Activated CD8-positive, alpha-beta T cell treated with anti-CD3 and anti-CD28 coated beads, Interleukin-2, amount 10 ng/mL, durations not matched to agents 7 days and 5 days (primary cell): ENCODE measurements around the gene KCNMB1. TPM values are rescaled to one million over a fixed set of nuclear protein-coding genes. Genes with fewer than 3 reads are reported as not detected.

Source experiments
- ATAC-seq: fragments of 150-1000 bp; cut with Tn5 transposase; one replicate; pipeline ENCODE4 v1.10.0; 2021; ENCODE audit warnings: moderate library complexity
- CTCF ChIA-PET: fragments of 350-600 bp; sonication (Branson Sonifier 250); formaldehyde crosslinking; loops from one replicate; lab custom pipeline; 2021; ENCODE audit warnings: antibody characterized with exemption; lab: Charles Lee
- POLR2A ChIA-PET: fragments of 350-600 bp; sonication (Branson Sonifier 250); formaldehyde crosslinking; loops from one replicate; lab custom pipeline; 2021; ENCODE audit warnings: antibody characterized with exemption; lab: Charles Lee
- DNase-seq: peaks from one replicate; pipeline ENCODE4 v3.0.0-alpha.2; 2020
- H3K27ac Mint-ChIP-seq: one replicate; pipeline ENCODE4 v1.8.0; 2021; ENCODE audit warnings: mild to moderate bottlenecking, mixed read lengths
- H3K27me3 Mint-ChIP-seq: one replicate; pipeline ENCODE4 v1.8.0; 2021; ENCODE audit warnings: low read depth, mixed read lengths
- H3K36me3 Mint-ChIP-seq: one replicate; pipeline ENCODE4 v1.8.0; 2021; ENCODE audit warnings: low read depth, mixed read lengths
- H3K4me1 Mint-ChIP-seq: one replicate; pipeline ENCODE4 v1.8.0; 2021; ENCODE audit warnings: low read depth, mixed read lengths
- H3K4me3 Mint-ChIP-seq: one replicate; pipeline ENCODE4 v1.8.0; 2021; ENCODE audit warnings: mild to moderate bottlenecking, mixed read lengths
- H3K9me3 Mint-ChIP-seq: one replicate; pipeline ENCODE4 v1.8.0; 2022; ENCODE audit warnings: mixed read lengths; ENCODE audit not compliant: insufficient read depth
- total RNA-seq, 2 experiments: library from RNA; stranded (reverse); gene quantifications; one replicate each; pipeline ENCODE4 v1.2.3, GENCODE V29; 2021

Gene KCNMB1
- total RNA-seq, 2 experiments from 2014 or later: not detected

DNA sequence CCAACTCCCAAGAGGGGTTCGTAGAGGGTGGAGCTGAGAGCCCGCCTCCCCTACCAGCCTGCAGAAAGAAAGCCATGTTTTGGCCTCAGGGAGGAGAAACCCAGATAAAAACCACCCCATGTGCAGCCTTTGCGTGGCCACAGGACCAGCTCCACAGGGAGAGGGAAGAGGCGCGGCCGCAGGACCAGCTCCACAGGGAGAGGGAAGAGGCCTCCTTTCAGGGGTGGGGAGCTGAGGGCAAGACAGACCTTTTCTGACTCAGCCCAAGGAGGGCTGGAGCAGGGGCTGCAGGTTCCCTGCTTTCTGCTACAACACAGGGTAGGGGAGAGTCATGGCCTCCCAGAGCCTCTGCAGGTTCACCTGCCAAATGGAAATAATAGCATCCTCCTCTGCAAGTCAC is 37.6 kb upstream of the KCNMB1 start:
- Mint-ChIP-seq H3K27ac (no peak overlapping the region), H3K9me3 (no peaks in the 10 kb centered on the region), H3K27me3 (peaks cover 14% of the 10 kb centered on the region), H3K4me3 (no peak overlapping the region), H3K4me1 (no peaks in the 10 kb centered on the region), H3K36me3 (no peaks in the 10 kb centered on the region)
- ATAC-seq (no peak), DNase-seq (no peak)
- POLR2A ChIA-PET: interaction anchor here (0.6 kb wide), 1 partner anchor 146 kb away, joined by 3 read pairs; no protein-coding TSS in a partner anchor
- CTCF ChIA-PET: interaction anchor here (1.1 to 13.4 kb wide), 6 partner anchors 13 to 325 kb away, joined by 3 to 130 read pairs (median 5); no protein-coding TSS in a partner anchor

DNA sequence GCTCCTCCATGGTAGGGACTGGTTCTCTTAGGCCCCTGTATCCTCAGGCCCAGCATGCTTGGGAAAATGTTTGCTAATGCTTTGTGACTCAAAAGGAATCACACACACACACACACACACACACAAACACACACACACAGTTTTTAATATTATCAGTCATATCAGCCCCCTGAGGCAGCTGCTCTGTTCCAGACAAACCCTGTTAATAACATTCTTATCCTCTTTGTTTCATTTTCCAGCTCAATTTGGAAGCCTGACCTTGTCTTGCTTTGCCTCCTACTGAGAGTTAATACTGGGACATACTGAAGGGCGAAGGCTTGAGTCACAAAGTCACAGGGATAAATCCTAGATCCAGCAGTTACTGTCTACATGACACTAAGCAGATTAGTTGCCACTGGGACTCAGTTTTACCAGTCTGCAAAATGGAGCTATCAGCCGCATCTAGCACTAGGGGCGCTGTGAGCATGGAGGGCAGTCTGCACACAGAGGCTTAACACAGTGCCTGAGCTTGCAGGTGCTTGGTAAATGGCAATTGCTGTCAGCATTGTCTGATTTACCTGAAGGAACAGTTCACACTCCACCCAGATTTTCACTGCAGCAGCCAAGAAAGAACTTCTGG is 37.1 kb upstream of the KCNMB1 start:
- DNase-seq (no peak), ATAC-seq (no peak)
- H3K36me3 Mint-ChIP-seq: no peaks in the 10 kb centered on the region
- no peaks in the 10 kb centered on the region for H3K9me3 Mint-ChIP-seq
- H3K27ac Mint-ChIP-seq: no peak overlapping the region
- ChIA-PET POLR2A (no interaction called here), CTCF (interaction anchor here (1.1 to 13.4 kb wide), 7 partner anchors 9 to 324 kb away, joined by 3 to 130 read pairs (median 6); no protein-coding TSS in a partner anchor)
- peaks cover 14% of the 10 kb centered on the region for H3K27me3 Mint-ChIP-seq
- H3K4me3 Mint-ChIP-seq: no peak overlapping the region
- H3K4me1 Mint-ChIP-seq: no peaks in the 10 kb centered on the region

DNA sequence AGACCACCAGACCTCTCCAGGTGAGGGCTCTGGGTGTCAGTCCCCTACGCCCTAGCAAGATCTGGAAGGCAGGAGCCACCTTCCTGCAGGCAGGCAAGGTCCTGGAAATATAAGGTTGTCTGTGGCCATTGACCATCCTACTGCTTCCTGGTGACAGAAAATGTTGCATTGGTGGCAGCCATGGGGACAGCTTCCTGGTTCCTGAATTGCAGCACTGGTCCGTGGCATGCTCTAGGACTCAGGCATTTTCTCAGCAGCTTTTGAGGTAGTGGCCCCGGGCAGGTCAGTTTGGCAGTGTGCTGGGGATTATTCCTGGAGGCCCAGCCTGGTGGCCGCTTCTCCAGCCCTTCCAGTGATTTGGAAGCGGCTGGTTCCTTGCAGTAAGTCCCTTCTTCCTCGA is 36.6 kb upstream of the KCNMB1 start:
- no peaks in the 10 kb centered on the region for H3K36me3 Mint-ChIP-seq
- CTCF ChIA-PET: interaction anchor here (1.4 to 13.4 kb wide), 4 partner anchors 9 to 324 kb away, joined by 4 to 130 read pairs (median 8); no protein-coding TSS in a partner anchor
- POLR2A ChIA-PET: no interaction called here
- H3K4me3 Mint-ChIP-seq: no peak overlapping the region
- ATAC-seq (no peak), DNase-seq (no peak)
- H3K9me3 Mint-ChIP-seq: no peaks in the 10 kb centered on the region
- no peak overlapping the region for H3K27ac Mint-ChIP-seq
- no peaks in the 10 kb centered on the region for H3K4me1 Mint-ChIP-seq
- H3K27me3 Mint-ChIP-seq: peaks cover 14% of the 10 kb centered on the region

DNA sequence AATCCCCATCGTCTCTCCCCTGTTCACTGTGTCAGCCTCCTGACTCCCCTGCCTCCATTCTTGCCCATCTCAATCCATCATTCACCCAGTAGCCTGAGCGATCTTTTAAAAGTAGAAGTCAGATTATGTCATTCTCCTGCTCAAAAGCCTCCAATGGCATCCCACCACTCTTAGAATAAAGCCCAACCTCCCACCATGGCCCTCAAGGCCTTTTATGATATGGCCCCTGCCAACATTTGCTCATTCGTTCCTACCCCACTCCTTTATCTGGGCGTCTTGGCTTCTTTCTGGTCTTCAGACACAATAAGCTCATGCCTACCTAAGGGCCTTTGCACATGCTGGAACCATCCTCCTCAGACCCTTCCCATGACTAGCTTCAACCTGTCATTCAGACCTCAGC is 35.5 kb upstream of the KCNMB1 start:
- POLR2A ChIA-PET: no interaction called here

DNA sequence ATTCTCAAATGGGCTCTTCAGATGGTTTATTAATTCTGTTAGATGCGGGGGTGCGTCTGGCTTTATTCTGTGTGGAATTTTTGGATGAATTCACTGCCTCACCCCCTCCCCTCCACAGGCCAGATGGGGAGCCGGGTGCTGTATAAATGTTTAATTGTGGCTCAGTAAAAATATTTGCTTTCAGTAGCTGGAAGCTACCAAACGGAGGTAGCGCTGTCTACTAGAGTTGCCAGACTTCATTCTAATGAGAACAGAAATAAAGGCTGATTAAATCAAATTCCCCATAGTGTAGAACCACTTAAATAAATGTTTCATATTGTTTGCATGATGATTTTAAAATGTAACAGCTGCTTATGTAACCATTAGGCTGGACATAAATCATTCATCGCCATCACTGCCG is 34.5 kb upstream of the KCNMB1 start:
- H3K27me3 Mint-ChIP-seq: peaks cover 15% of the 10 kb centered on the region
- H3K9me3 Mint-ChIP-seq: no peaks in the 10 kb centered on the region
- no peak overlapping the region for H3K27ac Mint-ChIP-seq
- no peaks in the 10 kb centered on the region for H3K36me3 Mint-ChIP-seq
- ChIA-PET CTCF (interaction anchor here (0.6 to 13.4 kb wide), 3 partner anchors 11 to 203 kb away, joined by 3 to 130 read pairs (median 9); no protein-coding TSS in a partner anchor), POLR2A (interaction anchor here (0.7 kb wide), 1 partner anchor 183 kb away, joined by 3 read pairs; no protein-coding TSS in a partner anchor)
- no peak for ATAC-seq
- no peaks in the 10 kb centered on the region for H3K4me1 Mint-ChIP-seq
- no peak overlapping the region for H3K4me3 Mint-ChIP-seq
- DNase-seq: no peak

More for the DNA sequence above, 35.5 kb upstream of the KCNMB1 start:
- H3K4me3 Mint-ChIP-seq: no peak overlapping the region
- H3K27ac Mint-ChIP-seq: no peak overlapping the region
- H3K4me1 Mint-ChIP-seq: no peaks in the 10 kb centered on the region
- CTCF ChIA-PET: interaction anchor here (2.3 to 13.4 kb wide), 2 partner anchors 10 to 198 kb away, joined by 9 to 130 read pairs; no protein-coding TSS in a partner anchor
- peaks cover 12% of the 10 kb centered on the region for H3K27me3 Mint-ChIP-seq
- H3K36me3 Mint-ChIP-seq: no peaks in the 10 kb centered on the region
- no peaks in the 10 kb centered on the region for H3K9me3 Mint-ChIP-seq
- DNase-seq (no peak), ATAC-seq (no peak)

DNA sequence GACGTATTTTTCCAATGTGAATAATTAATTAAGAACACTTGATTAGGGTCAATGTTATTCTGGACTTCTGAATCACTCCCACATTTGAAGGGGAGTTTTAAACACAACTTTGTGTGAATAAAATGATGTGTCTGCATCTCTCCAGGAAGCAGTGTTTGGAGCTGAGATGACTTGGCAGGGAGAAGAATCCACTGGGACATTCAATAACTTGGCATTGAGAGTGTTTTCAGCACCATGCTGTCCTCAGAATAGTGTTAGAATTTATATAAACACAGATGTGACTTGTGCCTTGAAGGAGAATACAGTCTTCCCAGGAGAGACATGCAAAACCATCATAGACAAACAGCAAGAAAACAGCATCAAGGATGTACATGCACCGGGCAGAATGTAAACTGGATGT is 32.7 kb upstream of the KCNMB1 start:
- no peaks in the 10 kb centered on the region for H3K36me3 Mint-ChIP-seq
- H3K4me3 Mint-ChIP-seq: no peak overlapping the region
- ChIA-PET CTCF (interaction anchor here (0.8 to 13.4 kb wide), 12 partner anchors 11 to 203 kb away, joined by 3 to 130 read pairs (median 6); no protein-coding TSS in a partner anchor), POLR2A (no interaction called here)
- ATAC-seq (no peak), DNase-seq (no peak)
- no peak overlapping the region for H3K27ac Mint-ChIP-seq
- peaks cover 3% of the 10 kb centered on the region for H3K4me1 Mint-ChIP-seq
- H3K27me3 Mint-ChIP-seq: peaks cover 19% of the 10 kb centered on the region
- no peaks in the 10 kb centered on the region for H3K9me3 Mint-ChIP-seq

DNA sequence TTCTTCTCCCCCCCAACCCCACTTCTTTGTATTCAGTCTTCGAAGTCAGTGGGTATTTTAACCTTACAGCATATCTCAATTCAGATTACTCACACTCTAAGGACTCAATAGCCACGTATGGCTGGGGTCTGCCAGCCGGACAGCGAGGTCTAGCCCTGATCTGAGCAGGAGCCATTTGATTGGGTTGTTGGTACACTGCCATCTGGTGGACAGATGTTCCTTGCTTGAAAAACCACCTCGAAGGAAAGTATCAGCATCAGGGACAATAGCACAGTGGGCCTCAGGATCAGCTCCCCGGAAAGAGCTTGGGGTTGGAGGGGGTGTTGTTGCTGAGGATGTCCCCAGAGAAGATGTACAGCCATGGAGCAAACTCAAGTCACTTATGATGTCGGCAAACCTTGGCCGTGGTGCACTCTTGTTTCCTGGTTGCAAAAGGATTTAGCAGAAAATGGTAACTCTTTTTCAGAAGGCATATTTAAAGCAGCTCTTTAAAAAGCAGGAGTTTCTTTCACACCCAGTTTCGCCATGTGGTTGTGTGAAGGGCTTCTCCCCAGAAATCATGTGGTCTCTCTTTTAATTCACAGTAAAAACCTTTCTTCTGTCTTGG is 31.7 kb upstream of the KCNMB1 start:
- POLR2A ChIA-PET: no interaction called here
- H3K4me3 Mint-ChIP-seq: no peak overlapping the region
- CTCF ChIA-PET: interaction anchor here (0.8 to 13.4 kb wide), 21 partner anchors 11 to 322 kb away, joined by 3 to 130 read pairs (median 4); no protein-coding TSS in a partner anchor
- H3K9me3 Mint-ChIP-seq: no peaks in the 10 kb centered on the region
- H3K27ac Mint-ChIP-seq: no peak overlapping the region
- peaks cover 7% of the 10 kb centered on the region for H3K4me1 Mint-ChIP-seq
- peaks cover 19% of the 10 kb centered on the region for H3K27me3 Mint-ChIP-seq
- ATAC-seq (peak; percentile 68), DNase-seq (peak; percentile 69)
- H3K36me3 Mint-ChIP-seq: no peaks in the 10 kb centered on the region

DNA sequence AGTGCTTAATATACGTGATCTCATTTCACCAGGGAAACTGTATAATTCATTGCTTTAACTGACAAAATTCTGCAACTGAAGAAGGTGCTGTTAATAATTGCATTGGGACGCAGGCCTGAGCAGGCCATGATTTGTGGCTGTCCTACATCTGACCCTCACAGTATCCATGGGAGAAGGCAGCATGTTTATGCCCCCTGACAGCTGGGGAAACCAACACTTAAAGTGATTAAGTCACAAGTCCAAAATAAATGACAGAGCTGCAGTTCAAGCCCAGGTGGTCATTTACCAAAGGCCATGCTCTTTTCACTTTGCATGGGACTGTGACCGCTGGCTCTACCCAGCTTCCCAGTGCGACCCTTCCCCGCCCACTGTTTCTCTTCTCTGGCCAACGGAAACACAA is 30.5 kb upstream of the KCNMB1 start:
- CTCF ChIA-PET: interaction anchor here (1.0 to 13.4 kb wide), 7 partner anchors 9 to 319 kb away, joined by 3 to 130 read pairs (median 4); no protein-coding TSS in a partner anchor
- peaks cover 19% of the 10 kb centered on the region for H3K27me3 Mint-ChIP-seq
- H3K27ac Mint-ChIP-seq: no peak overlapping the region
- no peaks in the 10 kb centered on the region for H3K36me3 Mint-ChIP-seq
- H3K9me3 Mint-ChIP-seq: no peaks in the 10 kb centered on the region
- ATAC-seq (no peak), DNase-seq (no peak)
- no peak overlapping the region for H3K4me3 Mint-ChIP-seq
- POLR2A ChIA-PET: interaction anchor here (0.6 kb wide), 1 partner anchor 334 kb away, joined by 3 read pairs; no protein-coding TSS in a partner anchor
- peaks cover 7% of the 10 kb centered on the region for H3K4me1 Mint-ChIP-seq

DNA sequence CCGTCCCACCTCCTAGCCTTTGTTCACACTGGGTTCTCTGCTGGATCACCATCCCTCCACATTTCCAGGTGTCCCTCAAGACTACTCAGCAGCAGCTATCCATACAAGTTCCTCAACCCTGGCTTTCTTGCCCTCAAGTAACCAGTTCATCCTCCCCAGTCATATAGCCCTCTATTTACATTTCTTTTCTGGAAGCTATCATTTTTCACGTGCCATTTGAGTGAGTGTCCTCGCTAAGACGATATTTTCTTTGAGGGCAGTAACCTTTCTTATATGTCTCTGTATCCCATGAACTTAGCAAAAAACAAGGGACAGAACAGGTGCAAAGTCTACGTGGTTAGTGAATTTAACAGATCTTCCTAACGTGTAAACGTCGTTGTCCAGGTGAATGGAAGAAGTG is 29.6 kb upstream of the KCNMB1 start:
- Mint-ChIP-seq H3K36me3 (no peaks in the 10 kb centered on the region), H3K27ac (no peak overlapping the region), H3K4me3 (no peak overlapping the region), H3K9me3 (no peaks in the 10 kb centered on the region), H3K27me3 (peaks cover 19% of the 10 kb centered on the region), H3K4me1 (peaks cover 7% of the 10 kb centered on the region)
- ATAC-seq (no peak), DNase-seq (no peak)
- CTCF ChIA-PET: interaction anchor here (1.0 to 13.4 kb wide), 6 partner anchors 15 to 318 kb away, joined by 3 to 130 read pairs (median 4); no protein-coding TSS in a partner anchor
- POLR2A ChIA-PET: no interaction called here

DNA sequence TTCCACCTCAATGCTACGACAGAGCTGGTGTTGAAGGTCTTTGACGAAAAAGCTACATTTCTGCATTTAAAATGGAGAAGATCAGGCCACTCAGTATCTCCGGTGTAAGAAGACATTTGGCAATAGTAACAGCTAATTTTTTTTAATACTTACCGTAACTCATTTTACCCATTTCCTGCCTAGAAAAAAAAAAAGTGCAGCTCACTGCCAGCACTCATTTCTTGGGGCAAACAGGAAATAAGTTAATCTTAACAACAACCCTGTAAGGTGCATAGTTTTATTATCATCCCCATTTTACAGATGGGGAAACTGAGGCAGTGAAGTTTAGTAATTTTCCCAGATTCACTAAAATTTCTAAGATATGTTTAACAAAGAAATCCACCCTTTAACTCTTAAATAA is 27.4 kb upstream of the KCNMB1 start:
- POLR2A ChIA-PET: interaction anchor here (0.9 kb wide), 1 partner anchor 121 kb away, joined by 3 read pairs; no protein-coding TSS in a partner anchor
- peaks cover 7% of the 10 kb centered on the region for H3K4me1 Mint-ChIP-seq

DNA sequence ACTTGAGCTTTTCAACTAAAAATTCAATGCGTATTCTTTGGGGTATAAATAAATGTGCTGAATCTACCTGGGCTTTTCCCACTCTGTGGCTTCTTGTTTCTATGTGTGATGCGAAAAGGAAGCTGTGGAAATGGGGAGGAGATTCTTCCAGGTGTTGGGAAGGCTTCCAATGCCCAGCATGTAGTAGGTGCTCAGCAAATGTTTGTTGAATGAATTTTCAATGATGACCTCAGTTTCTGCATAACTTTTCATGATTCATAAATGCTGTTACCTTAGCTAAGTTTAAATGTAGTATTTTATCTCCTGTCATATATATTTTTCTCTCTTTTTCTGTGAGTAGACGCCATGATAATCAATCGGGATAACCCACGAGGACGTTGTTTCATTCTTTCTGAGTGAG is 25.6 kb upstream of the KCNMB1 start:
- ChIA-PET POLR2A (no interaction called here), CTCF (interaction anchor here (0.8 to 1.8 kb wide), 4 partner anchors 76 to 192 kb away, joined by 3 to 6 read pairs (median 3); no protein-coding TSS in a partner anchor)
- H3K36me3 Mint-ChIP-seq: no peaks in the 10 kb centered on the region

More for the DNA sequence above, 27.4 kb upstream of the KCNMB1 start:
- H3K27me3 Mint-ChIP-seq: peaks cover 10% of the 10 kb centered on the region
- no peak for ATAC-seq
- no peaks in the 10 kb centered on the region for H3K9me3 Mint-ChIP-seq
- no peak overlapping the region for H3K4me3 Mint-ChIP-seq
- DNase-seq: no peak
- no peaks in the 10 kb centered on the region for H3K36me3 Mint-ChIP-seq
- no peak overlapping the region for H3K27ac Mint-ChIP-seq
- CTCF ChIA-PET: interaction anchor here (0.7 to 13.4 kb wide), 3 partner anchors 18 to 190 kb away, joined by 3 to 130 read pairs (median 6); no protein-coding TSS in a partner anchor

More for the DNA sequence above, 25.6 kb upstream of the KCNMB1 start:
- ATAC-seq: no peak
- H3K4me1 Mint-ChIP-seq: peaks cover 7% of the 10 kb centered on the region
- no peaks in the 10 kb centered on the region for H3K9me3 Mint-ChIP-seq
- no peak overlapping the region for H3K27ac Mint-ChIP-seq
- no peak overlapping the region for H3K4me3 Mint-ChIP-seq
- DNase-seq: no peak
- H3K27me3 Mint-ChIP-seq: peaks cover 10% of the 10 kb centered on the region
